ENCODE measurements around the gene HPGDS. TPM values are rescaled to one million over a fixed set of nuclear protein-coding genes. Genes with fewer than 3 reads are reported as not detected.

Gene HPGDS
- total and polyA plus RNA-seq, 2 experiments from 2014 or later = not detected

DNA sequence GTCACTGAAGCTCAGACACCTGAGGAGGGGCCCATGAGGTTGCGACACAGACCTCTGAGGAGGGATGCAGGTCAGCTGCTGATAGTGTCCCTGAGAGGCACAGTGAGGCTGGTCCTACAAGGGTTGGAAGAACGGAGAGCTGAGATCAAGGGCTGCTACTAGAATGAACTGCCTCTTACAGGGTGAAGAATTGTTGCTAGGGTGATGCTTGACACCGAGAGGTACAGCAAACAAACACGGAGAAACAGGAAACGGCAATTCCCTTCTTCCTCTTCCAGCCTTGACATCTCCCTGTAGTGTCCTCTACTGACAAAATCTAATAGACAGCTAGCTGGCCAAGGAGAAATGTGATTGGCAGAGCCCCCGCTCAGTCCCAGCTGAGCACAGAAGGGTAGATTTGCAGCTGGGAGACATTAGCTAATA lies 11.8 kb upstream of the HPGDS start (continued):
- TF ChIP-seq, protein P1, sequence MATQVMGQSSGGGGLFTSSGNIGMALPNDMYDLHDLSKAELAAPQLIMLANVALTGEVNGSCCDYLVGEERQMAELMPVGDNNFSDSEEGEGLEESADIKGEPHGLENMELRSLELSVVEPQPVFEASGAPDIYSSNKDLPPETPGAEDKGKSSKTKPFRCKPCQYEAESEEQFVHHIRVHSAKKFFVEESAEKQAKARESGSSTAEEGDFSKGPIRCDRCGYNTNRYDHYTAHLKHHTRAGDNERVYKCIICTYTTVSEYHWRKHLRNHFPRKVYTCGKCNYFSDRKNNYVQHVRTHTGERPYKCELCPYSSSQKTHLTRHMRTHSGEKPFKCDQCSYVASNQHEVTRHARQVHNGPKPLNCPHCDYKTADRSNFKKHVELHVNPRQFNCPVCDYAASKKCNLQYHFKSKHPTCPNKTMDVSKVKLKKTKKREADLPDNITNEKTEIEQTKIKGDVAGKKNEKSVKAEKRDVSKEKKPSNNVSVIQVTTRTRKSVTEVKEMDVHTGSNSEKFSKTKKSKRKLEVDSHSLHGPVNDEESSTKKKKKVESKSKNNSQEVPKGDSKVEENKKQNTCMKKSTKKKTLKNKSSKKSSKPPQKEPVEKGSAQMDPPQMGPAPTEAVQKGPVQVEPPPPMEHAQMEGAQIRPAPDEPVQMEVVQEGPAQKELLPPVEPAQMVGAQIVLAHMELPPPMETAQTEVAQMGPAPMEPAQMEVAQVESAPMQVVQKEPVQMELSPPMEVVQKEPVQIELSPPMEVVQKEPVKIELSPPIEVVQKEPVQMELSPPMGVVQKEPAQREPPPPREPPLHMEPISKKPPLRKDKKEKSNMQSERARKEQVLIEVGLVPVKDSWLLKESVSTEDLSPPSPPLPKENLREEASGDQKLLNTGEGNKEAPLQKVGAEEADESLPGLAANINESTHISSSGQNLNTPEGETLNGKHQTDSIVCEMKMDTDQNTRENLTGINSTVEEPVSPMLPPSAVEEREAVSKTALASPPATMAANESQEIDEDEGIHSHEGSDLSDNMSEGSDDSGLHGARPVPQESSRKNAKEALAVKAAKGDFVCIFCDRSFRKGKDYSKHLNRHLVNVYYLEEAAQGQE (IDR thresholded peaks at IDR 0.05; ENCODE audit: unreplicated experiment) = no peak
- TF ChIP-seq, protein P2, sequence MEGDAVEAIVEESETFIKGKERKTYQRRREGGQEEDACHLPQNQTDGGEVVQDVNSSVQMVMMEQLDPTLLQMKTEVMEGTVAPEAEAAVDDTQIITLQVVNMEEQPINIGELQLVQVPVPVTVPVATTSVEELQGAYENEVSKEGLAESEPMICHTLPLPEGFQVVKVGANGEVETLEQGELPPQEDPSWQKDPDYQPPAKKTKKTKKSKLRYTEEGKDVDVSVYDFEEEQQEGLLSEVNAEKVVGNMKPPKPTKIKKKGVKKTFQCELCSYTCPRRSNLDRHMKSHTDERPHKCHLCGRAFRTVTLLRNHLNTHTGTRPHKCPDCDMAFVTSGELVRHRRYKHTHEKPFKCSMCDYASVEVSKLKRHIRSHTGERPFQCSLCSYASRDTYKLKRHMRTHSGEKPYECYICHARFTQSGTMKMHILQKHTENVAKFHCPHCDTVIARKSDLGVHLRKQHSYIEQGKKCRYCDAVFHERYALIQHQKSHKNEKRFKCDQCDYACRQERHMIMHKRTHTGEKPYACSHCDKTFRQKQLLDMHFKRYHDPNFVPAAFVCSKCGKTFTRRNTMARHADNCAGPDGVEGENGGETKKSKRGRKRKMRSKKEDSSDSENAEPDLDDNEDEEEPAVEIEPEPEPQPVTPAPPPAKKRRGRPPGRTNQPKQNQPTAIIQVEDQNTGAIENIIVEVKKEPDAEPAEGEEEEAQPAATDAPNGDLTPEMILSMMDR (conservative IDR thresholded peaks at IDR 0.05; ENCODE audit: low read depth in 2 of 2) = no peak
- TF ChIP-seq EZH2 (IDR thresholded peaks at IDR 0.05; ENCODE audit: low read depth, unreplicated experiment) = no peak
- no peak for TF ChIP-seq POLR2AphosphoS5 (IDR thresholded peaks at IDR 0.05; ENCODE audit: low read depth)
- no peak for TF ChIP-seq ZNF114 (CRISPR knock-in tag; IDR thresholded peaks at IDR 0.05)

DNA sequence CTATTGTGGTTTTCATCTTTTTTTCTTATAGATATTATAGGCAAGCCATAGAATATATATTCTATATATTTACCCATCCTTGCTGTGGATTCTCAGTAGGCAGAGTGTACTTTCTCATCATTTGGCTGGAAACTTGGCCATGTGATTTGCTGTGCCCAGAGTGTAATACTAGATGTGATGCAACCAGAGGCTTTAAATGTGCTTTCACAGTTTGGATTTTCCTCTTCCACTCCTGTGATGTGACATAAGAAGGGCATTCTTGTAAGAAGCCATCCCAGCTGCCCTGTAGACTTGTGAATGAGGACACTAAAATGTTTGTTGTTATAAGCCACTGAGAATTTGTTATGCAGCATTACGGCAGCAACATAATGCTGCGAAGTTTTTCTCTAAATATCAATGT lies 10.4 kb upstream of the HPGDS start:
- ATAC-seq (no peak), DNase-seq (ENCODE audit: low spot score) (no peak)
- Mint-ChIP-seq H3K36me3 (ENCODE audit: low read depth) (no peaks in the 10 kb centered on the region), H3K27me3 (ENCODE audit: insufficient read depth, low read depth, poor library complexity) (no peaks in the 10 kb centered on the region), H3K4me1 (peaks cover 4% of the 10 kb centered on the region), H3K9me3 (no peaks in the 10 kb centered on the region), H3K4me3 (no peak overlapping the region), H3K27ac (no peak overlapping the region)
- H3K27me3 ChIP-seq (ENCODE audit: insufficient read depth) = no peaks in the 10 kb centered on the region
- H4K20me1 ChIP-seq (replicated peaks; ENCODE audit: insufficient read depth) = no peaks in the 10 kb centered on the region
- no peak overlapping the region for H2AFZ ChIP-seq
- no peak overlapping the region for H3K4me3 ChIP-seq
- H3K4me2 ChIP-seq = no peak overlapping the region
- H3K79me2 ChIP-seq (replicated peaks; ENCODE audit: insufficient read depth) = no peaks in the 10 kb centered on the region
- H3K4me1 ChIP-seq (ENCODE audit: insufficient read depth) = no peaks in the 10 kb centered on the region
- no peak overlapping the region for H3K27ac ChIP-seq (ENCODE audit: low read depth)
- no peaks in the 10 kb centered on the region for H3F3A ChIP-seq (replicated peaks; ENCODE audit: low read depth)
- no peaks in the 10 kb centered on the region for H3K9me2 ChIP-seq (ENCODE audit: insufficient read depth)
- TF ChIP-seq, protein P1 (IDR thresholded peaks at IDR 0.05; ENCODE audit: unreplicated experiment) = no peak
- TF ChIP-seq, protein P3, sequence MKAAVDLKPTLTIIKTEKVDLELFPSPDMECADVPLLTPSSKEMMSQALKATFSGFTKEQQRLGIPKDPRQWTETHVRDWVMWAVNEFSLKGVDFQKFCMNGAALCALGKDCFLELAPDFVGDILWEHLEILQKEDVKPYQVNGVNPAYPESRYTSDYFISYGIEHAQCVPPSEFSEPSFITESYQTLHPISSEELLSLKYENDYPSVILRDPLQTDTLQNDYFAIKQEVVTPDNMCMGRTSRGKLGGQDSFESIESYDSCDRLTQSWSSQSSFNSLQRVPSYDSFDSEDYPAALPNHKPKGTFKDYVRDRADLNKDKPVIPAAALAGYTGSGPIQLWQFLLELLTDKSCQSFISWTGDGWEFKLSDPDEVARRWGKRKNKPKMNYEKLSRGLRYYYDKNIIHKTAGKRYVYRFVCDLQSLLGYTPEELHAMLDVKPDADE (IDR thresholded peaks at IDR 0.05) = no peak
- TF ChIP-seq POLR2AphosphoS5 (IDR thresholded peaks at IDR 0.05; ENCODE audit: low read depth) = no peak
- TF ChIP-seq STAT1 (IDR thresholded peaks at IDR 0.05; ENCODE audit: unreplicated experiment) = no peak
- TF ChIP-seq NANOG (IDR thresholded peaks at IDR 0.05; ENCODE audit: borderline replicate concordance) = no peak
- TF ChIP-seq, protein P2 (conservative IDR thresholded peaks at IDR 0.05; ENCODE audit: low read depth in 2 of 2) = no peak
- no peak for TF ChIP-seq CREB1 (CRISPR knock-in tag; IDR thresholded peaks at IDR 0.05; ENCODE audit: low read depth)
- TF ChIP-seq JUNB (IDR thresholded peaks at IDR 0.05; ENCODE audit: unreplicated experiment) = no peak
- no peaks in the 10 kb centered on the region for H3K36me3 ChIP-seq (ENCODE audit: insufficient read depth)

Measured in GM23338 (cell line).